ENCODE results near the gene CD8A. TPM values are rescaled to one million over a fixed set of nuclear protein-coding genes. Genes with fewer than 3 reads are reported as not detected.
"Not testable (repeated sequence)": the region's sequence is repeated elsewhere in the genome, so short reads cannot be mapped to it uniquely, and the experiment has no call there.

CD8A gene
- polyA plus RNA-seq = 1.4 TPM

DNA sequence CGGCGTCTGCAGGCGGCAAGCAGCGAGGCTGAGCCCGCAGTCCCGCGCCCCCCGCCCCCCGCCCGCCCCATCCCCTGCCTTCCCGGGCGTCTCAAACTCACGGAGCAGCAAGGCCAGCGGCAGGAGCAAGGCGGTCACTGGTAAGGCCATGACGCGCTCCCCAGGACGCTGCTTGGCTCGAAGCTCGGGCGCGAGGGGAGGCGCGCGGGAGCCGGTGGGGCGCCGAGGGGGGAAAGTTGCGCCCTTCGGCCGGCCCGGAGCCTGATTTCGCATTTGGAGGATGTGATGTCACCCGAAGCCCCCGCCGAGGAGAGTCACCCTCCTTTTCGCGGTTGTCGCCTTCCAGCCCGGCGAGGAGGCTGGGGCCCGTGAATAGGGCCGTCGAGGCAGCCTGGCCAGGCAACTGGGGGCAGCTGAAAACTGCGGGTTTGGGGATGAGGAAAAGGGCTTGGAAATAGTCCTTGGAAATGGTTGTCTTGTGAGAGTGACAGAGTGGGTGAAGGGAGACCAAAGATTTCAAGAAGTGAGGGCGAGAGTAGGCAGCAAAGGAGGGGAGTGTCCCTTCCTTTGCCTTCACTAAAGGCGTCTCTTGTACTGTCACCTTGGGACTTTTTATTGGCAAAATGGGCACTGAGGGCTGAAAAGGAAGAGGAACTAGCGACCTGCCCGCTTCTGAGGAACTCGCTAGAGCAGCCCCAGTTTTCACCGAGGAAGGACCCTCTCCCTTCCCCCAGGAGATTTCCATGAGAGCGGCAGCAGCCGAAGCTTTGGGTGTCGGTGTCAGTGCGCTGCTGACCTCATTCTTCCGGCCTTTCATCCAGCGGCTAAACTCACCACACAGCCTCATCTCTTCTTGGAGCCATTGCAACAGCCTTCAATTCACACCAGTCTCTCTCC, at the start of gene CD8A:
CD8A (minus strand) TSS at position 238 of the 897 bp plus-strand sequence; CDS start at position 150, 88 bp downstream.
- Mint-ChIP-seq H3K9me3 (peaks cover 5 to 10% (median 6%) of the 10 kb centered on the region in 3 donors), H3K27ac (peak within 1 kb of the TSS in 2 of 3 donors; percentile 13 to 63), H3K36me3 (peaks cover 2% of the 10 kb centered on the region), H3K4me3 (peak within 1 kb of the TSS; percentile 59 to 92 (median 86)), H3K4me1 (peaks cover 7 to 16% (median 9%) of the 10 kb centered on the region in 3 donors), H3K27me3 (peaks cover 55% of the 10 kb centered on the region)

DNA sequence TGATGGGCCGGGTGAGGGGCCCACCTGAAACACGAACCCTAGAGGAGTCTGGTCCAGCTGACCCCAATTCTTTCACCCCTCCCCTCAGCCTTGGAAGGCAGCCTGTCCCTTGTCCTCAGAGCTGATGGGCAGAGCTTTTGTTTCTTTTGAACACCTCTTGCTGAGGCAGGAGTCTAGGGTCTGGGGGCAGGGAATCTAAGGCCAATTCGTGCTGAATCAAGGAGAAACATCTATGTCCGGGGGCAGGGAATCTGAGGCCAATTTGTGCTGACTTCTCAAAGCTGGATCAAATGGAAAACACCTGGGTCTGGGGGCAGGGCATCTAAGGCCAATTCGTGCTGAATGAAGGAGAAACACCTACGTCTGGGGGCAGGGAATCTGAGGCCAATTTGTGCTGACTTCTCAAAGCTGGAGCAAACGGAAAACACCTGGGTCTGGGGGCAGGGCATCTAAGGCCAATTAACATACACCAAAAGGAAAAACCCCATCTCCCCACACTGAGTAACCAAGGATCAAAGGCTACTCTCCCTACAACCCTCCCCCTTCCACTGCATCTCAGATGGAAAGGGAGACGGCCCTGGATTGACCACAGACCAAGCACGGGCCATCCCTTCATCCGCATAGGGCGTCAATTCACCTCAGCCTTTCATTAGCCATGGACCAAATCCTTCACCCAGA, 49.3 kb upstream of the CD8A start:
- H3K4me3 Mint-ChIP-seq, H3K27ac Mint-ChIP-seq, H3K36me3 Mint-ChIP-seq, H3K4me1 Mint-ChIP-seq, H3K9me3 Mint-ChIP-seq, H3K27me3 Mint-ChIP-seq: not testable (repeated sequence)

DNA sequence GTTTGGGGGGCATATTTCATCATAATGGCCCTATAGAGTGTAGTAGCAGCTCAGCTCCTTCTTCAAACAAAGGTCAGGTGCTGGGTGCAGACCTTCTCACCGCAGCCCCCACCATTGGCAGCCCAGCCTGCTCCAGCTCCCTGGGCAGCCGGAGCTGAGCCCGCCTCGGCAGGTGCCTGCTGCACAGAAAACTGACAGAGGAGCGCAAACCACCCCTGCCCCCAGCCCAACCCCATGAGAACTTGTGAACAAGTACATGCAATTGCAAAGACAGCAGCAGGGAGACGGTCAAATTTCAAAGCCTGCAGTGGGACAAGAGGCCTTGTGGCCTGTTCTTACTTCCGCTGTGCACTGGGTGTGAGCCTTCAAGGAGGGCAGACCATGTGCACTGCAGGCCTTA, 48.7 kb upstream of the CD8A start:
- not testable (repeated sequence) for H3K27ac Mint-ChIP-seq, H3K4me3 Mint-ChIP-seq, H3K4me1 Mint-ChIP-seq, H3K27me3 Mint-ChIP-seq, H3K9me3 Mint-ChIP-seq, H3K36me3 Mint-ChIP-seq

DNA sequence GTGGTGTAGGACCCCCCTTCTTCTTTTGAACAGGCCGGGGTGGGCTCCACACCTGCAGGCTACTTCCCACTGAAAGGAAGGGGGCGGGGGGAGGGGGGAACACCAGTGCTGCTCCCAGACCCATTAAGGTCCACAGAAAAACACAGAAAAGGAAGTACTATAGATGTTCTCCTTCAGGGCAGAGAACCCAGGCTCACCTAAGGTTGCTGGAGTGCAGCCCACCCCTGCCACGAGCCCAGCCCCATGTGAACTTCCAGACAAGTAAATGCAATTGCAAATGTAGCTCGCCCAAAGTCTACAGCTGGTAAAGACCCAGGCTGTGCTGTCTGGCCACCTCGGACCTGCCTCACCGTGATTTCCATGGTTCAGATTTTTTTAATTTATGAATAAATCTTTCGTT, 47.0 kb upstream of the CD8A start:
- not testable (repeated sequence) for H3K27ac Mint-ChIP-seq, H3K9me3 Mint-ChIP-seq, H3K4me1 Mint-ChIP-seq, H3K4me3 Mint-ChIP-seq, H3K36me3 Mint-ChIP-seq, H3K27me3 Mint-ChIP-seq

DNA sequence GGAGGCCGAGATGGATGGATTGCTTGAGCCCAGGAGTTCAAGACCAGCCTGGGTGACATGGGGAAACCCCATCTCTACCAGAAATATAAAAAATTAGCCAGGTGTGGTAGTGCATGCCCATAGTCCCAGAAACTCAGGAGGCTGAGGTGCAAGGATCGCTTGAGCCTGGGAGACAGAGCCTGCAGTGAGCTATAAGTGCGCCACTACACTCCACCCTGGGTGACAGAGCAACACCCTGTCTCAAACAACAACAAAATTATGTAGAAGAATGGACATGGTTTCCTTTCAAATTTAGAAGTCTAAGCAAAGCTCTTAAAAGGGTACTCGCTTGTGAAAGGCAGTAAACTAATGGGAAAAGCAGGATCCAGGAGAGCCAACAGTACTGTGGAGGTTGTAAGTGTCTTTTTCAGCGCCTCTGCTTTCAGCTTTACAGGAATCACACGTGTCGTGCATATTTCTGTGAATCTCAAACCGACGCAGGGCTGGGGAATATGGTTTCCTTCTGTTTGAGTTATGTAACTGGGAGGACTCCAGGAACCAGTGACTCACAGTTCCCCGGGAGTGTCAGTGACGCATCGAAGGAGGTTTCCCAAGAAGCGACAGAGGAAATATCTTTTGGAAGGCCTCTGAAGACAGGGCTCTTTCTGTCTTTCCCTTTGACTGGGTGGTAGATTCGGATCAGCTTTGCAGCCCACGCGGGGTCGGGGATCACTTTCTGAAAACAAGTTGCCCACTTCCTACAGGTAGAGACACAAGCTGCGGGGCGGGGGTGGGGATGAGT, 46.4 kb upstream of the CD8A start:
- not testable (repeated sequence) for H3K9me3 Mint-ChIP-seq, H3K4me3 Mint-ChIP-seq, H3K27me3 Mint-ChIP-seq, H3K4me1 Mint-ChIP-seq, H3K27ac Mint-ChIP-seq, H3K36me3 Mint-ChIP-seq

DNA sequence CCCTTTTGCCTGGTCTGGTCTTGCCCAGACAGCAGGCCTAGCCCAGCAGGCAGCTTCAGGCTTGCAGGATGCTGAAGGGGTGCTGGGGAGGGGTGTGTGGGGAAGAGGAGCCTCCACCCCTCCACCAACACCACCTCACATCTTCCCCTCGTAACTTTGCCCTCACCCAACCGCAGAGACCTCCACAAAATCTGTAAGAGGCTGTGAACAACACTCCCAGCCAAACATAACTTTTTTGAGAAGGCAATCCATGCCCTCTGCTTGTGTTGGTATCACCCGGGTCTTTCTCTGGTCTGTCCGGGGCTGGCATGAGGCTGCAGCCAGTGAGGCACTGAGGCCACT, 44.8 kb upstream of the CD8A start:
- not testable (repeated sequence) for H3K4me1 Mint-ChIP-seq, H3K27me3 Mint-ChIP-seq, H3K4me3 Mint-ChIP-seq, H3K27ac Mint-ChIP-seq, H3K36me3 Mint-ChIP-seq, H3K9me3 Mint-ChIP-seq

DNA sequence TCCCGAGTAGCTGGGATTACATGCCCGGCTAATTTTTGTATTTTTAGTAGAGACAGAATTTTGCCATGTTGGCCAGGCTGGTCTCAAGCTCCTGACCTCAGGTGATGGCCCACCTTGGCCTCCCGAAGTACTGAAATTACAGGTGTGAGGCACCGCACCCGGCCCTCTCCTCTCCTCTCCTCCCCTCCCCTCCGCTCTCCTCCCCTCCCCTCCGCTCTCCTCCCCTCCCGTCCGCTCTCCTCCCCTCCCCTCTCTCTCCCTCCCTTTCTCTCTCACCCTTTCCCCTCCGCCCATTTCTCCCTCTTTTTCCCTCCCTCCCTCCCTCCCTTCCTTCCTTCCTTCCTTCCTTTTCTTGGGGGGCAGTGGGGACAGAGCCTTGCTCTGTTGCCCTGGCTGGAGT, 42.6 kb upstream of the CD8A start:
- peaks cover 7% of the 10 kb centered on the region for H3K27me3 Mint-ChIP-seq
- no peaks in the 10 kb centered on the region for H3K36me3 Mint-ChIP-seq
- H3K9me3 Mint-ChIP-seq = no peaks in the 10 kb centered on the region
- no peak overlapping the region for H3K4me3 Mint-ChIP-seq
- H3K4me1 Mint-ChIP-seq = no peaks in the 10 kb centered on the region
- H3K27ac Mint-ChIP-seq = no peak overlapping the region

DNA sequence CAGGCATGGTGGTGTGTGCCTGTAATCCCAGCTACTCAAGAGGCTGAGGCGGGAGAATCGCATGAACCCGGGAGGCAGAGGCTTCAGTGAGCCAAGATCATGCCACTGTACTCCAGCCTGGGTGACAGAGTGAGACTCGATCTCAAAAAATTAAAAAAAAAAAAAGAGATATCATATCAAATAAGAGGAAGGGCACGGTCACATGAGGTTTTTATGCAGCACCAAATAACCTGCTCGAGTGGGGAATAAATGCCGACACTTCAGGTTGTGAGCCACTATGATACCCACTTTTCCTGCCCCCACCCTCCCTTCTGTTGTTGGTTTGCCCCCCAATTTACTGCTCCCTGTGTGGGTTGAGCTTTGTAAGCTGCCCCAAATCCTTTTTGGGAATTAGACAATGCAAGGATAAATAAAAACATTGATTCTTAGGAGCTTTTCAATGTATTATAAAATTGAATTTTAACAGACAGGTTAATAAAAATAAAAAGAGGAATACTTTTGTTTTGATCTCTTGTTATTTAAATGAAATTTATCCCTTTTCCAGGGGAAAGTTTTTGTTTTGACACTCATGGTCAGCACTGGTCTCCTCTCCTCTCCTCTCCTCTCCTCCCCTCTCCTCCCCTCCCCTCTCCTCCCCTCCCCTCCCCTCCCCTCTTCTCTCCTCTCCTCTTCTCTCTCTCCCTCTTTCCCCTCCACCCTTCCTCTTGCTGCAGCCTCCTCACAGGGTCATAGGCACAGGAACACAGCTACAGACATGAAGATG, 41.8 kb upstream of the CD8A start:
- H3K27me3 Mint-ChIP-seq = peaks cover 7% of the 10 kb centered on the region
- no peaks in the 10 kb centered on the region for H3K4me1 Mint-ChIP-seq
- H3K27ac Mint-ChIP-seq = no peak overlapping the region

DNA sequence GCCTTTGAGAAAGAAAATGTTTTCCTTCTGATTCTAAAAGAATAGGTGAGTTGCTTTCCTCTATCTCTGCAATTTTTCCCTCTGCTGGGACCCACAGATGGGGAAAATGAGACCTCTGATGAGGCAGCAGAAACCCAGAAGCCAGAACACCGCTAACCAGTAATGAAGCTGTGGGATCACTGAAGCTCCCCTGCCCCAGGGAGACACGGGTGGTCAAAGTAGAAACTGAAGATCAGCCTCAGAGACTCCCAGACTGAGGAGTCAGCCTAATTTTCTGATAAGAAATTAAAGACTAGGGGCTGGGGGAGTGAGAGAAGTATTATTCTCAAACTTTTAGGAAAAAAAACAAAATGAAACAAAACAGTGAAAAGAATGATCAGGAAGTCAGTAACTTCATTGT, 40.8 kb upstream of the CD8A start:
- peaks cover 0 to under 1% (median 0%) of the 10 kb centered on the region in 3 donors for H3K4me1 Mint-ChIP-seq
- no peaks in the 10 kb centered on the region for H3K9me3 Mint-ChIP-seq
- no peaks in the 10 kb centered on the region for H3K36me3 Mint-ChIP-seq
- no peak overlapping the region for H3K4me3 Mint-ChIP-seq
- H3K27me3 Mint-ChIP-seq = peaks cover 3% of the 10 kb centered on the region
- H3K27ac Mint-ChIP-seq = no peak overlapping the region

More for the DNA sequence above, 41.8 kb upstream of the CD8A start:
- Mint-ChIP-seq H3K36me3 (no peaks in the 10 kb centered on the region), H3K9me3 (no peaks in the 10 kb centered on the region), H3K4me3 (no peak overlapping the region)

DNA sequence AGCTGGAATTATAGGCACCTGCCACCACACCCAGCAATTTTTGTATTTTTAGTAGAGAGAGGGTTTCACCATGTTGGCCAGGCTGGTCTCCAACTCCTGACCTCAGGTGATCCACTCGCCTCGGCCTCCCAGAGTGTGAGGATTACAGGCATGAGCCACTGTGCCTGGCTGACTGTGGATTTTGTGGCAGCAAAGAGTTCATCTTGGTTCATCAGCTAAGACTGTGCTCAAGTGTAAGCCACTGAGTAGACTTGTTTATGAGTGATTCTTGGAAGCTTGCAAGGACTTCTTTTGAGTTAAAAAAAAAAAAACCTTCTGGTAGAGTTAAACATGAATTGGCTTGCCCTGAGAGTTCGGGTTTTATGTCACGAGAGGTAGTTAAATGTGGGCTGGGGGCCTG, 36.2 kb upstream of the CD8A start:
- no peak overlapping the region for H3K27ac Mint-ChIP-seq
- H3K4me1 Mint-ChIP-seq = peaks cover 0 to 1% (median 0%) of the 10 kb centered on the region in 3 donors

DNA sequence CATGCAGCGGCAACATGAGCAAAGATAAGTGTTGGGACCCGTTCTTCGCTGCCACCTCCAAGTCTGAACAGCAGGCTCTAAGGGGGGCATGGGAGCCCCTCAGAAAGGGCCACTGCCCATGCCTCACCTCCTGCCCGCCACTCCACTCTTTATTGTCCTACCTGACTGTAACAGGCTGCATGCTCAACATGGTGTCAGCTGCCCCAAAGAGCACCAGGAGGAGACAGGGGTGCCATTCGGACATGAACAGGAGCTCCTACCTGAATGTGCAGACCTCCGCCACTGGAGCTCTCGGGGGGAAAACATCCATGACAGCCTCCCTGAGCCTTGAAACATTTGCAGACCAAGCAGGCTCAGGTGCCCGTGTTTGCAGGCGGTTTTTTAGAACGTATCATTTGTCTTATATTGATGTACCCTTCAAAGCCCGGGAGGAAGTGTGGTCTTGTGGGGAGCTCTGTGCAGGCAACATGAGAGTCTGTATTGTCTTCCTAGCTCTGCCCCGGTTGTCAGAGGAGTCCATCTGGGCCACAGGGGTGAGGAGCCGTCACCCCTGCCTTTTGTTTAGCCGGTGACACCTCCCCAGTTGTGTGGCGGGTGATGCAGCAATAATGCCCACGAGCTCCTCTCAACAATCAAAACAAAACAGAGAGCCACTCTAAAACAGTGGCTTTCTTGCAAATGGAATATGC, 35.1 kb upstream of the CD8A start:
- peaks cover 7% of the 10 kb centered on the region for H3K27me3 Mint-ChIP-seq
- peaks cover 0 to 1% (median 0%) of the 10 kb centered on the region in 3 donors for H3K4me1 Mint-ChIP-seq

More for the DNA sequence above, 36.2 kb upstream of the CD8A start:
- Mint-ChIP-seq H3K36me3 (peaks cover 5% of the 10 kb centered on the region), H3K9me3 (peaks cover 3 to 6% (median 5%) of the 10 kb centered on the region in 3 donors), H3K27me3 (peaks cover 7% of the 10 kb centered on the region), H3K4me3 (no peak overlapping the region)

DNA sequence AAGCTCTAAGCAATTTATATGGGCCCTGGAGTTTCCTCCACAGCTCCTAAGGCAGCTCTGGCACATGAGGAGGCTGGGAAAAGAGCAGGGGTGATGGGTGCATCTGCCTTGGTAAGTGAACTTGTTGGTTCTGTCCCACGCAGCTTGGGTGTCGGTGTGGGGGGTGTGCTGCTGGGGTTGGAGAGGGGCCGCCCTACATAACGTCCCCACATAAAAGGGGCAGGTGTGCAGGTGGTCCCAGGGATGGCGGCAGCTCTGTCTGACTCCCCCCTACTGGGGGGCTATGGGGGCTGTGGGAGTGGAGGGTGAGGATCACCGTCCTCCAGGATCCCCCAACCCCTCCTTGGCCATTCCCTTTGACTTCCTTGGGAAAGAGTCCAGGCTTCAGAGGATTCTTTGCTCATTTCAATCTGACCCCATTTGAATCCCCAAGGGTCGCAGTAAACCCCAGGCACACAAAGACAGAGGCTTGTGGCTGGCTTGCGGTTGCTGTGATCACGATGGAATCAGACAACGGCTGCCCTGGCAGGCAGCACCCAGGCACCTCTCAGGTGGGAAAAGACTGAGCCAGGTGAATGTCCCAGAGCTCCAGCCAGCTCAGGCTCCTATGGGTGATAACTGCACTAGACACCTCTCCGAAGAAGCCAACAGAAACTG, 34.5 kb upstream of the CD8A start:
- H3K4me1 Mint-ChIP-seq = peaks cover 0 to 1% (median 0%) of the 10 kb centered on the region in 3 donors
- H3K36me3 Mint-ChIP-seq = peaks cover 5% of the 10 kb centered on the region
- H3K4me3 Mint-ChIP-seq = peak overlapping the region in 1 of 4 donors; percentile 5
- peaks cover 7% of the 10 kb centered on the region for H3K27me3 Mint-ChIP-seq
- peaks cover 3 to 6% (median 5%) of the 10 kb centered on the region in 3 donors for H3K9me3 Mint-ChIP-seq
- H3K27ac Mint-ChIP-seq = no peak overlapping the region

More for the DNA sequence above, 35.1 kb upstream of the CD8A start:
- H3K36me3 Mint-ChIP-seq = peaks cover 5% of the 10 kb centered on the region
- no peak overlapping the region for H3K4me3 Mint-ChIP-seq
- peaks cover 3 to 6% (median 5%) of the 10 kb centered on the region in 3 donors for H3K9me3 Mint-ChIP-seq
- H3K27ac Mint-ChIP-seq = peak overlapping the region in 1 of 3 donors; percentile 76

DNA sequence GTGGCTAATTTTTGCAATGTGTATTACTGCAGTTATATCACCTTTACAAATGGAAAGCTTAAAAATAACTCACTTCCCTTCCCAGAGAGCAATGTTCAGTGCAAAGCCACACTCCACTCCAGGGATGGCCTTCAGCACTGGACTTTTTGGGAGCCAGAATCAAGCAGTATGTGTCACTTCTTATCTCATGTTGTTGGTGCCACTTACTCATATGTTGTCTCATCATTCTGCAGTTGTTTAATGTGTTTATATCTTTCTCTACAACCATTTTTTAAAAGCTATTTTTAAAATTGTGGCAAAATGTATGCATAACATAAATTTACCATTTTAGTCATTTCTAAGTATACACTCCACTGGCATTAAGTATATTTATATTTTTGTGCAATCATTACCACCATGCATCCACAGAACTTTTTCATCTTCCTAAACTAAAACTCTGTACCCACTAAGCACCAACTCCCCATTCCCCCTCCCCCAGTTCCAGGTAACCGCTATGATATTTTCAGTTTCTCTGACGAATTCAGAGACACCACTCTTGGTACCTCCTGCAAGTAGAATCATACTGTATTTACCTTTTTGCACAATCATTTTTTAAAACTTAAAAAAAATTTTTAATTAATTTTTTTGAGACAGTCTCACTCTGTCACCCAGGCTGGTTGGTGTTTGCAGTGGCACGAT, 32.1 kb upstream of the CD8A start:
- Mint-ChIP-seq H3K36me3 (peaks cover 5% of the 10 kb centered on the region), H3K27ac (no peak overlapping the region), H3K9me3 (peaks cover 3 to 6% (median 5%) of the 10 kb centered on the region in 3 donors), H3K4me3 (peak overlapping the region in 1 of 4 donors; percentile 13), H3K4me1 (peaks cover 0 to 1% (median 0%) of the 10 kb centered on the region in 3 donors), H3K27me3 (peaks cover 7% of the 10 kb centered on the region)

Data from IgD-negative memory B cell (primary cell).